Esophagus (tissue), 2 donors: ENCODE measurements around the gene RAD51B. TPM values are rescaled to one million over a fixed set of nuclear protein-coding genes. Genes with fewer than 3 reads are reported as not detected.

Source experiments
- H3K27ac ChIP-seq, 2 donors: one replicate each; pipeline ENCODE4 v1.5.1; 2013; ENCODE audit warnings: low read depth in 2 of 2, mild to moderate bottlenecking in 2 of 2, inconsistent platforms in 1 of 2, low read length in 1 of 2, moderate library complexity in 1 of 2
- H3K27me3 ChIP-seq, 2 donors: one replicate each; pipeline ENCODE4 v1.6.1; 2013; ENCODE audit warnings: low read length in 2 of 2, control low read depth in 1 of 2, mild to moderate bottlenecking in 1 of 2; ENCODE audit not compliant: insufficient read depth in 2 of 2, control insufficient read depth in 1 of 2
- H3K36me3 ChIP-seq, 2 donors: one replicate each; pipeline ENCODE4 v1.6.1; 2013; ENCODE audit warnings: low read length in 1 of 2; ENCODE audit not compliant: control insufficient read depth in 2 of 2, insufficient read depth in 2 of 2
- H3K4me1 ChIP-seq, 2 donors: one replicate each; pipeline ENCODE4 v1.6.1; 2013; ENCODE audit warnings: low read length in 1 of 2; ENCODE audit not compliant: control insufficient read depth in 2 of 2, insufficient read depth in 2 of 2
- H3K4me3 ChIP-seq, 2 donors: one replicate each; pipeline ENCODE4 v1.5.1; 2013; ENCODE audit warnings: low read length in 2 of 2, mild to moderate bottlenecking in 2 of 2, low read depth in 1 of 2, moderate library complexity in 1 of 2
- H3K9me3 ChIP-seq, 2 donors: one replicate each; pipeline ENCODE4 v1.6.1; 2013; ENCODE audit warnings: mild to moderate bottlenecking in 2 of 2, low read depth in 1 of 2, low read length in 1 of 2, moderate library complexity in 1 of 2; ENCODE audit not compliant: control insufficient read depth in 2 of 2, insufficient read depth in 1 of 2
- WGBS, 2 donors: extraction: QIAGEN DNeasy Blood & Tissue Kit; methylation state at CpG; one replicate each; pipeline ENCODE4 v1.1.7; 2013; 5-methylcytosine and 5-hydroxymethylcytosine counted together
- polyA plus RNA-seq, 2 donors: library from polyadenylated mRNA; stranded (reverse); fragments of 200-250 nt; gene quantifications; one replicate each; pipeline ENCODE4 v1.2.3, GENCODE V29; 2013
- donor health status: healthy with polysubstance abuse.
- donor health status: Bipolar disorder and iron deficiency.

RAD51B gene
- polyA plus RNA-seq, 2 donors, result 3.2 to 4.0 TPM

DNA sequence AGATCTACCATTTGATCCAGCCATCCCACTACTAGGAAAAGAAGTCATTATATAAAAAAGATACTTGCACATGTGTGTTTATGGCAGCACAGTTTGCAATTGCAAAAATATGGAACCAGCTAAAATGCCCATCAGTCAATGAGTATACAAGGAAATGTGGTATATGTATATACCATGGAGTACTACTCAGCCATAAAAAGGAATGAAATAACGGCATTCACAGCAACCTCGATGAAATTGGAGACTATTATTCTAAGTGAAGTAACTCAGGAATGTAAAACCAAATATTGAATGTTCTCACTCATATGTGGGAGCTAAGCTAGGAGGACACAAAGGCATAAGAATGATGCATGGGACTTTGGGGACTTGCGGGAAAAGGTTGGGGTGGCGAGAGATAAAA lies 402.6 kb downstream of the RAD51B start:
- Histone ChIP-seq H3K27ac (no peak overlapping the region), H3K4me3 (no peak overlapping the region), H3K36me3 (no peaks in the 10 kb centered on the region), H3K9me3 (no peaks in the 10 kb centered on the region), H3K4me1 (no peaks in the 10 kb centered on the region), H3K27me3 (no peaks in the 10 kb centered on the region)
- WGBS, 2 donors, result 95 to 98% methylated on average over 4 of the region's 4 CpGs

DNA sequence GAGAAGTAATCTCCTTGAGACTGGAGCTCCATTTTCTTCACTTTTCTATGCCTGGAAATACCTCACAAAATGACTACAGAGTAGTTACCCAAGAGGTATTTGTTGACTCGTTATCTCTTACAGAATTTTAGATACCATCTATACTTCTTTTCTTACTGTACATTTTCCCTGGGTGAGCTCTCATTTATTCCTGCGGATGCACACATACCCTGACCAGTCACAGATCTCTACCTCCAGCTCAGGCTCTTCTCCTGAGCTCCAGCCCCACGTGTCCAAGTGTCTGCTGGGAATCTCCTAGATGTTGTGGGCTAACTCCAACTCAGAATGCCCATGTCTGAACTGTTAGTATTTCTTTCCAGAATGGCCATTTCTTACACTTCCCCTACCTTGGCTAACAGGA lies 403.1 kb downstream of the RAD51B start:
- Histone ChIP-seq H3K27me3 (no peaks in the 10 kb centered on the region), H3K9me3 (no peaks in the 10 kb centered on the region), H3K36me3 (no peaks in the 10 kb centered on the region), H3K4me1 (no peaks in the 10 kb centered on the region), H3K27ac (no peak overlapping the region), H3K4me3 (no peak overlapping the region)
- 94 to 97% methylated on average over 3 of the region's 3 CpGs for WGBS, 2 donors

DNA sequence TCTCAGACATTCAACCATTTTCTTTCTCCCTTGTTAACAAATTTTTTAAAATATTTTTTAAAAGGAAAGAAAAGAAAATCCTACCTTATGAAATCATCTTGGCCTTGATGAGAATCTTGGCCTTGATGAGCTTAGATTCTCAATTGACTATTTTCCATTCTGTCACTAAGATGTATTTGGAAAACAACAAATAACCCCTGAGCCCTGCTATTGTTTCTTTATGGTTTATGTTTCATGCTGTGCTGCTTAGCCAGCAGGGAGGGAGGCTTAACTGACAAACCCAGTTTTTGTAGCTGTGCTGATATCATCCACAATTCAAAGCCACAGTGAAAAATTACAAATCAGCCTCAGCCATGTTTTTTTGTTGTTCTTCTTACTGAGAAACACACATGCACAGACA lies 404.1 kb downstream of the RAD51B start:
- H3K36me3 ChIP-seq, result no peaks in the 10 kb centered on the region
- no peak overlapping the region for H3K4me3 ChIP-seq

DNA sequence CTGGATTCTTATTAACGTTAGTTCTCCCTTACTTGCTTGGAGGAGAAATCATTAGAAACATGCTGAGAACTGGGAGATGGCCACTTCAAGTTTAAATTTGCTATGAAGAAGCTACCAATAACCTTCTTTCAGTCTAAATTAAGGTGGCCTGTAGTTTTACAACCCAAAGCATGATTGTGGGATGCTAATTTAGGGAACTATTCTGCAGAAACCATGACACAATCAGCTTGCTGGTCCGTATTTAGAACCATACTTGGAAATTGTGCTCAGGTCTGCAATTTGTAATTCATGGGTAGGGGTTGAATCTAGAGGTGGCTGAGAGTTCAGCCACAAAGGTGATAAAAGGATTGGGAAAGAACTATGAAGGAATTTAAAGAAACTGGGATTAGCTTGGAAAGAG lies 405.7 kb downstream of the RAD51B start:
- WGBS, 2 donors, result 85 to 89% methylated on average over 2 of the region's 2 CpGs
- Histone ChIP-seq H3K27me3 (no peaks in the 10 kb centered on the region), H3K36me3 (no peaks in the 10 kb centered on the region), H3K4me1 (no peaks in the 10 kb centered on the region), H3K27ac (no peak overlapping the region), H3K9me3 (no peaks in the 10 kb centered on the region), H3K4me3 (no peak overlapping the region)

More for the DNA sequence above, 404.1 kb downstream of the RAD51B start:
- no peaks in the 10 kb centered on the region for H3K27me3 ChIP-seq
- no peaks in the 10 kb centered on the region for H3K4me1 ChIP-seq
- no peak overlapping the region for H3K27ac ChIP-seq
- H3K9me3 ChIP-seq, result no peaks in the 10 kb centered on the region

DNA sequence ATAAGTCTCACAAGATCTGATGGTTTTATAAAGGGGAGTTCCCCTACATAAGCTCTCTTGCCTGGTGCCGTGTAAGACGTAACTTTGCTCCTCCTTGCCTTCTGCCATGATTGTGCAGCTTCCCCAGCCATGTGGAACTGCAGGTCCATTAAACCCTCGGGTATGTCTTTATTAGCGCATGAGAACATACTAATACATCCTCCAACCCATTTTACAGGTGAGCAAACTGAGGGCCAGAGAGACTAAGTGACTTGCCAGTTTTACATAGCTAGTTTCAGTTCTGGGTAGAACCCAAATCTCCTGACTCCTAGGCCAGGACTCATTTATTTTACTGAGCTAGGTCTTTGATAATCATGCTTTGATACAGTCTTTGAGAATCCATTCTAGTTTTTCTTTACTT lies 406.9 kb downstream of the RAD51B start:
- Histone ChIP-seq H3K27me3 (no peaks in the 10 kb centered on the region), H3K36me3 (no peaks in the 10 kb centered on the region), H3K4me1 (no peaks in the 10 kb centered on the region), H3K4me3 (no peak overlapping the region), H3K27ac (no peak overlapping the region), H3K9me3 (no peaks in the 10 kb centered on the region)
- WGBS, 2 donors, result 98 to 99% methylated on average over 4 of the region's 4 CpGs

DNA sequence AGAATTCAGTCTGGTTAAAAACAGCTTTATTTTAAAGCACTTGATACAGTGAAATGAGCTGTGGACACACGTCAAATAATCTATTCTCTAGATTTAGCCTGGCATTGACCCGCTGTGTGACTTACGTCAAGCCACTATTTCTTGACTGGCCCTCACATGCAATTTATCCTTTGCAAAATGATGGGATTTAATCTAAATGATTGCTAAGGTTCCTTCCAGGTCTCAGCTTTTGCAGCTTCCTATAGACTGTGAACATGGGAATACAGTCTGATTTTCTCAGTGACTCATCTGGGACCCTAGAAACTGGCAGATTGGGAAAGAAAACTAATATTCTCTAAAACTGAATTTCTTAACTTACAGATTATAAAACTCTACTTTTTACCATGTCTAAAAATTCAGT lies 409.1 kb downstream of the RAD51B start:
- no peak overlapping the region for H3K4me3 ChIP-seq
- H3K4me1 ChIP-seq, result no peaks in the 10 kb centered on the region
- H3K27ac ChIP-seq, result no peak overlapping the region
- no peaks in the 10 kb centered on the region for H3K9me3 ChIP-seq
- no peaks in the 10 kb centered on the region for H3K36me3 ChIP-seq
- 98% methylated on average over 3 of the region's 3 CpGs for WGBS, 2 donors
- no peaks in the 10 kb centered on the region for H3K27me3 ChIP-seq

DNA sequence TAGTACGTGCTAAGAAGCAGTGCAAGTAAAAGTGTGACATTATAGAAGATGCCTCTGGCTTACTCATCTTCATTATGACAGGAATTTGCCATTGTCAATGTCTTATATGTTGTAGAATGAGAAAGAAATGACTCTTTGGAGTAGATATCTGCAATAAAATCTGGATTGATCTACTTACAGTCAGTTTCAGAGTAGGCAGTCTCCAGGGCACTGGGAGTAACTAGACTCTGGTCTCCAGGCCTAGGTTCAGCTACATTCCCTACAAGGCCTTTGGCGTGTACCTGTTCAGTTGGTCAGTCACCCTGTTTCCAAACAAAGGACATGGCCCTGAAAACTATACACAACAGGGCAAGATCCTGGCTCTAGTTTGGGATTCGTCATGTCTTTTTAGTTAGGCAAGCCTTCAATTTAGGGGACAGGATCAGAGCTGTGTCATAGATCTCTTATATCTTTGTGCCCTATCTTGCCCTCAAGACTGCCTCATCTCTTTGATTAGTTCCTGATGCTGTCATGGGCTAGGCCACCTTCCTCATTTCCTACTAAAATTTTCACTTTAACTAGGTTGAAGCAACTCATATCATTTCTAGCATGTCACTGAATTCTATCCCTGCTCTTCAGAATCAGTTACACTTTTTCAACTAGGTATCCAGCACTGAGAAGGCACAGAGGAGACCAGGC lies 410.0 kb downstream of the RAD51B start:
- Histone ChIP-seq H3K9me3 (no peaks in the 10 kb centered on the region), H3K27me3 (no peaks in the 10 kb centered on the region), H3K27ac (no peak overlapping the region), H3K4me1 (no peaks in the 10 kb centered on the region), H3K36me3 (no peaks in the 10 kb centered on the region), H3K4me3 (no peak overlapping the region)
- 91 to 96% methylated on average over 3 of the region's 3 CpGs for WGBS, 2 donors

DNA sequence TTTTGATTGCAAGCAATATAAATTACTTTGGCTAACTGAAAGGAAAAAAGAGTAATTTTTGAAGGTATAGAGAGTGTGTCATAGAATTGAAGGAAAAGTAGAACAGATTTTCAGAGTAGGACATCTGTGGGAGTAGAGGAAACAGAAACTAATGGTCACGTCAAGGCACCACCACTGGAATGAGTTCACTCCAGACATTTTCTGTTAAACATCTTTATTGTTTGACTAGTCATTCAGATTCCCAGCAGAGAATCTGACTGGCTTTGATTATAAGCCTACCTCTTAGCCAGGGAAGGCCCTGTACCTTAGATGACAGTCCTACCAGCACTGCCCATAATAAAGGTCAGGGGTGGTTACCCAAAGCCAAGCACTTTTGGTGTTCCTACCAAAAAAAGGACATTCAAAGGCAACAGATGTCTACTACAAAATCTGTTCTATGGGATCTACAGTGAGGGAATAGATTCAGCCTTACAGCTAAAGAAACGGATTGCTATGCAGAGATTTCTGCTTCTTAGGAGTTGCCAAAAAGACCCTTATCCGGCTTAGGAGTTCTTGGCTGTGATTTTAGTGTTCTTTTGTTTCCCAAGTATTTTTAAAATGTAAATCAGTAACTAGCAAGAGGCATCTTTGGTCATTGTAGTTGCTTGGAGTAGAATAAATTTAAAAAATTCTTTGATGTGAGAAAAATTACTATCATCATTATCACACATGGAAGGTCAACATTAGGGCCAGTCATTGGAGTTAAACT lies 410.8 kb downstream of the RAD51B start:
- H3K27me3 ChIP-seq, result no peaks in the 10 kb centered on the region
- H3K4me3 ChIP-seq, result no peak overlapping the region
- H3K27ac ChIP-seq, result no peak overlapping the region
- no peaks in the 10 kb centered on the region for H3K36me3 ChIP-seq
- no peaks in the 10 kb centered on the region for H3K9me3 ChIP-seq
- WGBS, 2 donors, result 74 to 79% methylated on average over 3 of the region's 3 CpGs
- H3K4me1 ChIP-seq, result no peaks in the 10 kb centered on the region

DNA sequence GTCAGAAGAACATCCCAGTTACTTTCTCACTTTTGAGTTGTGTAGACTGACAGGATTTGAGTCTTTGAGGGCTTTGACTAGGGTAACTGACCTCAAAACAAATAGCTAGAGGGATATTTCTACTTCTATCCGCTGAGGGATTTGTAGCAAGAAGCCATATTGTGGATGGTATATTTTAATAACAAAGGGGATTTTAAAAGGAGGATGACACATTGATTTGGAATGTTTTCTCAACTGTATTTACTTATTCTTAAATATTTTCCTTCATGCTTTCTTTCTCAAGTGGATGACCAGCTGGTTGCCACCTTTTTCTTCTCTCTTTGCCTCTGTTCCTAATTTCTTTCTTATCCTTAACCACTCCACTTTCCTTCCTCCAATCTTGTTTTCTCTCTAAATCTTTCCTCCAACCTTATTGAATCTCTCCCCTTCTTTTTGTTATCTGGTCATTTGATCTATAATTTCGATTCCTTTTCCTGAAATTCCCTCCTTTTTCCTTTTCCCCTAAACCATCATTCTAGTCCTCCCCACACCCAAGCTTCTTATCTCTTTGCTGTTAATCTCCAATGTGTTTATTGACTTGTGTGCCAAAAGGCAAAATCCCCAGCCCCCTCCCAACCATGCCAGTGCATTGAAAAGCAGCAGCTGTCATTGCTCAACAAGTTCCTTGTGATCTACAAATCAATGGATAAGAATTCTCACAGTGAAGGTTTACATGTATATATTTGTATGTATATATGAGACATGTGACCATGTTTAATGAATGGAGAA lies 411.6 kb downstream of the RAD51B start:
- no peak overlapping the region for H3K4me3 ChIP-seq
- no peaks in the 10 kb centered on the region for H3K27me3 ChIP-seq
- no peak overlapping the region for H3K27ac ChIP-seq
- H3K9me3 ChIP-seq, result no peaks in the 10 kb centered on the region
- H3K4me1 ChIP-seq, result no peaks in the 10 kb centered on the region
- no peaks in the 10 kb centered on the region for H3K36me3 ChIP-seq
- WGBS, 2 donors, result 68 to 71% methylated on average over 2 of the region's 2 CpGs
